GM12891 (cell line): ENCODE results near the gene NOXRED1.

Experiments used
- DNase-seq: peaks from one replicate; pipeline ENCODE4 v3.0.0; 2011; ENCODE audit warnings: low spot score; ENCODE audit not compliant: insufficient read length
- FAIRE-seq: peaks from 2 replicates; lab custom pipeline; 2011; peaks lifted over from hg19 to GRCh38; lab: Jason Lieb, UNC
- PAX5 ChIP-seq: IDR thresholded peaks from 2 replicates; pipeline ENCODE4 v1.6.1; 2011; ENCODE audit warnings: low read length, moderate library complexity, mild to moderate bottlenecking; ENCODE audit not compliant: insufficient read depth, severe bottlenecking
- POLR2A ChIP-seq: IDR thresholded peaks from 2 replicates; pipeline ENCODE4 v1.6.1; 2011; ENCODE audit warnings: low read depth, low read length, control low read depth
- POLR2AphosphoS5 ChIP-seq: IDR thresholded peaks from 2 replicates; pipeline ENCODE4 v1.6.1; 2011; ENCODE audit warnings: low read depth, low read length, control low read depth
- POU2F2 ChIP-seq: IDR thresholded peaks from 2 replicates; pipeline ENCODE4 v1.6.1; 2011; ENCODE audit warnings: low read depth, mild to moderate bottlenecking, control low read depth, low read length, moderate library complexity
- SPI1 ChIP-seq: IDR thresholded peaks from 2 replicates; pipeline ENCODE4 v1.6.1; 2011; ENCODE audit warnings: low read depth, low read length, control low read depth
- TAF1 ChIP-seq: IDR thresholded peaks from 2 replicates; pipeline ENCODE4 v1.6.1; 2011; ENCODE audit warnings: low read depth, low read length, control low read depth

Gene NOXRED1

DNA sequence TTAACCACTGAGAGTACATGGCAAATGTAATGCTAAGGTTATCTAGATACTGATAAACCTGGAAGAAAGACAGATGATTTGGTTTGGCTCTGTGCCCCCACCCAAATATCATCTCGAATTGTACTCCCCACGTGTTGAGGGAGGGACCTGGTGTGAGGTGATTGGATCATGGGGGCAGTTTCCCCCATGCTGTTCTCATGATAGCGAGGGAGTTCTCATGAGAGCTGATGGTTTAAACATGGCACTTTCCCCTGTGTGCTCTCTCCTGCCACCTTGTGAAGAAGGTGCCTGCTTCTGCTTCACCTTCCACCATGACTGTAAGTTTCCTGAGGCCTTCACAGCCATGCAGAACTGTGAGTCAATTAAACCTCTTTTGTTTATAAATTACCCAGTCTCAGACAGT is 14.2 kb downstream of the NOXRED1 start:
- no peak for TF ChIP-seq POU2F2
- no peak for TF ChIP-seq POLR2AphosphoS5
- no peak for TF ChIP-seq PAX5
- TF ChIP-seq SPI1, result no peak
- TF ChIP-seq TAF1, result no peak
- no peak for TF ChIP-seq POLR2A
- FAIRE-seq, result no peak
- no peak for DNase-seq

- FAIRE-seq (peak; percentile 38), DNase-seq (no peak)
- TF ChIP-seq POLR2A, result no peak
- TF ChIP-seq TAF1, result no peak
- TF ChIP-seq POLR2AphosphoS5, result no peak
- TF ChIP-seq POU2F2, result no peak
- no peak for TF ChIP-seq SPI1
- no peak for TF ChIP-seq PAX5
Measured at GRCh38 chr14:77407158-77407557, 16.2 kb downstream of the NOXRED1 start.

GRCh38 chr14:77406718-77407117 is 16.6 kb downstream of the NOXRED1 start:
- DNase-seq, result no peak

GRCh38 chr14:77406086-77406485 is 17.2 kb downstream of the NOXRED1 start:
- DNase-seq (no peak), FAIRE-seq (no peak)
- no peak for TF ChIP-seq TAF1
- TF ChIP-seq POLR2A, result no peak
- no peak for TF ChIP-seq SPI1
- TF ChIP-seq POLR2AphosphoS5, result no peak
- TF ChIP-seq PAX5, result no peak
- TF ChIP-seq POU2F2, result no peak

More at GRCh38 chr14:77406718-77407117, 16.6 kb downstream of the NOXRED1 start:
- FAIRE-seq, result peak; percentile 63
- TF ChIP-seq PAX5, result no peak
- TF ChIP-seq POU2F2, result no peak
- no peak for TF ChIP-seq SPI1
- TF ChIP-seq TAF1, result no peak
- TF ChIP-seq POLR2A, result no peak
- TF ChIP-seq POLR2AphosphoS5, result no peak

- no peak for FAIRE-seq
- DNase-seq, result no peak
- no peak for TF ChIP-seq TAF1
- TF ChIP-seq POLR2A, result no peak
Measured at GRCh38 chr14:77403768-77404167, 19.6 kb downstream of the NOXRED1 start.

DNA sequence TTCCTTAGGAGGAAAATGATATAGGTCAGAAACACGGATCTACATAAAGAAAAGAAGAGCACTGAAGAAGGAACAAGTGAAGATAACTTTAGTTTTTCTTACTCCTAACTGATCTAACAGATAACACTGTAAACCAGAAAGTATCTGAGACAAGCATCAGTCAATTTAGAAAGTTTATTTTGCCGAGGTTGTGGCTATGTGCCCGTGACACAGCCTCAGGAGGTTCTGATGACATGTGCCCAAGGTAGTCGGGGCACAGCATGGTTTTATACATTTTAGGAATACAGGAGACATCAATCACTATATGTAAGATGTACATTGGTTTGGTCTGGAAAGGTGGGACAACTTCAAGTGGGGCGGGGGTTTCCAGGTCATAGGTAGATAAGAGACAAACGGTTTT is 23.1 kb downstream of the NOXRED1 start:
- no peak for TF ChIP-seq TAF1
- DNase-seq, result no peak
- FAIRE-seq, result no peak

DNA sequence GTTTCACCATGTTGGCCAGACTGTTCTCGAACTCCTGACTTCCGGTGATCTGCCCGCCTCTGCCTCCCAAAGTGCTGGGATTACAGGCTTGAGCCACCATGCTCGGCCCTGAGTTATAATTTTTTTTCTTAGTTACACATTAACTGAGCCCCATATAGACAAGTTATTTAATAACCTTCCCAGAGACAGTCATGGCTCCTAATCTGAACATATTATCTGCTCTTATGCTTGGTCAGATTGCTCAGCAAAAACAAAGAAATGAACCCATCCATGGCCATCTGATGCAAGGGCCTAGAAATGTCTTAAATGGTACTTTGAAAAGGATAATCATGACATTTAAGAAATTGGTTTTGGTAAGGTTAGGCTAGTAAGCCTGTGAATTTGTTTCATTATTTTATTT is 33.1 kb downstream of the NOXRED1 start:
- DNase-seq, result no peak
- TF ChIP-seq POLR2A, result no peak
- TF ChIP-seq POLR2AphosphoS5, result no peak
- no peak for TF ChIP-seq SPI1
- TF ChIP-seq POU2F2, result no peak
- no peak for TF ChIP-seq TAF1
- TF ChIP-seq PAX5, result no peak
- no peak for FAIRE-seq

DNA sequence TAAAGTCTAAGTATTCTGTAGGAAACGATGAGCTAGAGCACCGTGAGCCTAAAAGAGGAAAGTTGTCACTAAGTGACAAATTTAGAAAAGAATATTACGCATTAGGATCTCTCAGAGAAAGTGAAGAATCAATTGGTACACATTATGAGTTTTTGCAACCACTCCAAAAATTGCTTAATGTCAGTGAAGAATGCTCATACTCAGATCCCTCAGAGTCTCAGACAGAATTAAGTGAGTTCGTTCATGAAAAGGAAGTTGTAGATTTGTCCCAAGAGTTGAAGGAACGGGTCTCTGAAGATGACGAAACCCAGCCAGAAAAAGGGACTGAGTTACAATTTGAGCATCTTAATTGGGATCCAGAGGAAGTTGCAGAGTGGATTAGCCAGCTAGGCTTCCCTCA is 44.6 kb downstream of the NOXRED1 start:
- DNase-seq, result no peak
- FAIRE-seq, result no peak
- no peak for TF ChIP-seq POU2F2
- no peak for TF ChIP-seq POLR2A
- no peak for TF ChIP-seq POLR2AphosphoS5
- no peak for TF ChIP-seq TAF1
- TF ChIP-seq PAX5, result no peak

DNA sequence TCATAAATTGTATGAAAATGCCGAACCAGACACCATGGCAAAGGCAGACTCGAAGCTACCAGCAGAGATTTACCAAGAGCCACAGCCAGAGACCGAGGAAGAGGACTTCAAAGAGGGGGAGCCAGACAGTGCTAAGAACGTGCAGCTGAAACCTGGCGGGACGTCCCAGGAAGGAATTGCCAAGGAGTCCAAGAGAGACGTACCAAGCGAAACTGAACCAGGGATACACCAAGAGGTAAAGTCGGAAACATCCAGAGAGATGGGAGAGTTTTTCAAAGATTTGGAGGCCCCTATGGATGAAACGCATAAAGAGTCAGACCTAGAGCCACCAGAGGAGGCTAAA is 45.9 kb downstream of the NOXRED1 start:
- DNase-seq, result no peak
- no peak for TF ChIP-seq POLR2AphosphoS5
- no peak for TF ChIP-seq POU2F2
- TF ChIP-seq SPI1, result no peak
- no peak for TF ChIP-seq PAX5
- TF ChIP-seq TAF1, result no peak
- no peak for TF ChIP-seq POLR2A
- no peak for FAIRE-seq

GRCh38 chr14:77376771-77377501 is 46.4 kb downstream of the NOXRED1 start, which contains the start of the genes SAMD15 and TMED8:
Gene SAMD15 (plus strand): TSS chr14:77377379. CDS start chr14:77377419, 40 bp downstream.
Gene TMED8 (minus strand): TSS chr14:77377094. CDS start chr14:77377053, 41 bp downstream.
- FAIRE-seq, result peak; percentile 97

More at GRCh38 chr14:77376771-77377501, 46.4 kb downstream of the NOXRED1 start, which contains the start of the genes SAMD15 and TMED8:
- peak; percentile 84 for DNase-seq
- peak; percentile 34; the same call in 1 of the 2 replicates for TF ChIP-seq TAF1
- TF ChIP-seq SPI1, result no peak
- TF ChIP-seq POLR2A, result 0 out of 2 replicates have a peak, but pooled peaks have one; percentile 21
